ENCODE results near the gene NFATC2IP.
"Not testable (repeated sequence)": the region's sequence is repeated elsewhere in the genome, so short reads cannot be mapped to it uniquely, and the experiment has no call there.

The NFATC2IP gene

DNA sequence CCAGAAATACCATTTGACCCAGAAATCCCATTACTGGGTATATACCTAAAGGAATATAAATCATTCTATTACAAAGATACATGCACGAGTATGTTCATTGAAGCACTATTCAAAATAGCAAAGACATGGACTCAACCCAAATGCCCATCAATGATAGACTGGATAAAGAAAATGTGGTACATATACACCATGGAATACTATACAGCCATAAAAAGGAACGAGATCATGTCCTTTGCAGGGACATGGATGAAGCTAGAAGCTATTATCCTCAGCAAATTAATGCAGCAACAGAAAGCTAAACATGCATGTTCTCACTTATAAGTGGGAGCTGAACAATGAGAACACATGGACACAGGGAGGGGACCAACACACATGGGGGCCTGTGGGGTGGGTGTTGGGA lies 24.5 kb upstream of the NFATC2IP start:
- not testable (repeated sequence) for DNase-seq

DNA sequence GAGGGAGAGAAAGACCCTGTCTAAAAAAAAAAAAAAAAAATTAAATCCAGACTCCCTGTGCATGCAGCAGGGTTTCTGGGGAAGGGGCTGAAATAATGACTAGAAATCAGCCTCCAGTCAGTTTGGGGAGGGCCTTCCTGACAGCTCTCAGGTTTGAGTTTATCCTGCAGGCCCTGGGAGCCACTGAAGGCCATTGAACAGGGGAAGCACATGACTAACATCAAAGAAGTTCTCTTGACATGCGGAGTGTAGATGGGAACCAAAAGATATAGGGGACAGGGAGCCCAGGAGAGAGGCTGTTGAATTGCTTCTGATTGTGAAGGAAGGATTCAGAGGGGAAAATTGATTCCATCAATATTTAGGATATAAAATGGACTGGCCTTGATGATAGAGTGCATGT lies 22.9 kb upstream of the NFATC2IP start:
- DNase-seq: no peak

DNA sequence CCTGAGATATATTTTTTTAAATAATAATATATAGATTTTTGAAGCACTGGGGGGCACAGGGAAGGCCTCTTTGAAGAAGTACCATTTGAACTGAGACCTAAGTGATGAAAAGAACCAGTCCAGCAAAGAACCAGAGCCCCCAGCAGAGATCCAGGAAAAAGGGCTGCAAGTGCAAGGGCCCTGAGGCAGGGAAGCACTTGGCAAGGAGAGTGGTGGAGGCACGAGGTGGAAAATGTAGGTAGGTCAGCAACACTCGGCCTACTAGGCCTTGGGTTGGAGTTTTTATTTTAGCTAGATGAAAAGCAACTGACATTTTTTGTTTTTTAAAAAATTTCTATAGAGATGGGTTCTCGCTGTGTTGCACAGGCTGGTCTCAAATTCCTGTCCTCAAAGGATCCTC lies 20.5 kb upstream of the NFATC2IP start:
- no peak for DNase-seq

DNA sequence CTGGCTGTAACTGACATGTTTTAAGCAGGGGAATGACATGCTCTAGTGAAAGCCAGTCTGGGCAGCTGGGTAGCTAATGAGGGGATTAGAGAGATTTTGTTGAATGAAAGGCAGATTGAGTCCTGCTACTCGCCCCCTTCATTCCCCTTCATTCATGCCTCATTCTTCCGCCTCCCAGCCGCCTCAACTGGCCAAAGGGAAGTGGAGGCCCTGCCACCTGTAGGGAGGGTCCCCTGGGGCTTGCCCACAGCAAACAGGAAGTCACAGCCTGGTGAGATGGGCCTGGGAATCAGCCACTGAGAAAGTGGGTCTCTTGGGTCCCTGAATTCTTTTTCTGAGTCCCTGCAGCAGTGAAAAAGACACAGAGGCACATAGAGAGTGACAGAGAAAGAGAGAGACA lies 20.1 kb upstream of the NFATC2IP start:
- peak; percentile 60 for DNase-seq

DNA sequence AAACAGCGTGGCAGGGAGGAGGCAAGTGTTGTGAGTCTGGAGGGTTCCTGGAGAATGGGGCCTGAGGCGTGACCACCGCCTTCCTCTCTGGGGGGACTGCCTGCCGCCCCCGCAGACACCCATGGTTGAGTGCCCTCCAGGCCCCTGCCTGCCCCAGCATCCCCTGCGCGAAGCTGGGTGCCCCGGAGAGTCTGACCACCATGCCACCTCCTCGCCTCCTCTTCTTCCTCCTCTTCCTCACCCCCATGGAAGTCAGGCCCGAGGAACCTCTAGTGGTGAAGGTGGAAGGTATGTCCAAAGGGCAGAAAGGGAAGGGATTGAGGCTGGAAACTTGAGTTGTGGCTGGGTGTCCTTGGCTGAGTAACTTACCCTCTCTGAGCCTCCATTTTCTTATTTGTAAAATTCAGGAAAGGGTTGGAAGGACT lies 18.9 kb upstream of the NFATC2IP start, which contains the start of gene CD19:
Gene CD19 (plus strand): TSS at position 171 of the 425 bp plus-strand sequence. CDS start 30 bp downstream, at position 201.
- DNase-seq: peak; percentile 32

DNA sequence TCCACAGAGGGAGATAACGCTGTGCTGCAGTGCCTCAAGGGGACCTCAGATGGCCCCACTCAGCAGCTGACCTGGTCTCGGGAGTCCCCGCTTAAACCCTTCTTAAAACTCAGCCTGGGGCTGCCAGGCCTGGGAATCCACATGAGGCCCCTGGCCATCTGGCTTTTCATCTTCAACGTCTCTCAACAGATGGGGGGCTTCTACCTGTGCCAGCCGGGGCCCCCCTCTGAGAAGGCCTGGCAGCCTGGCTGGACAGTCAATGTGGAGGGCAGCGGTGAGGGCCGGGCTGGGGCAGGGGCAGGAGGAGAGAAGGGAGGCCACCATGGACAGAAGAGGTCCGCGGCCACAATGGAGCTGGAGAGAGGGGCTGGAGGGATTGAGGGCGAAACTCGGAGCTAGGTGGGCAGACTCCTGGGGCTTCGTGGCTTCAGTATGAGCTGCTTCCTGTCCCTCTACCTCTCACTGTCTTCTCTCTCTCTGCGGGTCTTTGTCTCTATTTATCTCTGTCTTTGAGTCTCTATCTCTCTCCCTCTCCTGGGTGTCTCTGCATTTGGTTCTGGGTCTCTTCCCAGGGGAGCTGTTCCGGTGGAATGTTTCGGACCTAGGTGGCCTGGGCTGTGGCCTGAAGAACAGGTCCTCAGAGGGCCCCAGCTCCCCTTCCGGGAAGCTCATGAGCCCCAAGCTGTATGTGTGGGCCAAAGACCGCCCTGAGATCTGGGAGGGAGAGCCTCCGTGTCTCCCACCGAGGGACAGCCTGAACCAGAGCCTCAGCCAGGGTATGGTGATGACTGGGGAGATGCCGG lies 18.2 kb upstream of the NFATC2IP start:
- no peak for DNase-seq

DNA sequence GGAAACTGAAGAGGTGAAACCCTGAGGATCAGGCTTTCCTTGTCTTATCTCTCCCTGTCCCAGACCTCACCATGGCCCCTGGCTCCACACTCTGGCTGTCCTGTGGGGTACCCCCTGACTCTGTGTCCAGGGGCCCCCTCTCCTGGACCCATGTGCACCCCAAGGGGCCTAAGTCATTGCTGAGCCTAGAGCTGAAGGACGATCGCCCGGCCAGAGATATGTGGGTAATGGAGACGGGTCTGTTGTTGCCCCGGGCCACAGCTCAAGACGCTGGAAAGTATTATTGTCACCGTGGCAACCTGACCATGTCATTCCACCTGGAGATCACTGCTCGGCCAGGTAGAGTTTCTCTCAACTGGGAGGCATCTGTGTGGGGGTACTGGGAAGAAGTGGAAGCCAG lies 17.6 kb upstream of the NFATC2IP start:
- DNase-seq: no peak

DNA sequence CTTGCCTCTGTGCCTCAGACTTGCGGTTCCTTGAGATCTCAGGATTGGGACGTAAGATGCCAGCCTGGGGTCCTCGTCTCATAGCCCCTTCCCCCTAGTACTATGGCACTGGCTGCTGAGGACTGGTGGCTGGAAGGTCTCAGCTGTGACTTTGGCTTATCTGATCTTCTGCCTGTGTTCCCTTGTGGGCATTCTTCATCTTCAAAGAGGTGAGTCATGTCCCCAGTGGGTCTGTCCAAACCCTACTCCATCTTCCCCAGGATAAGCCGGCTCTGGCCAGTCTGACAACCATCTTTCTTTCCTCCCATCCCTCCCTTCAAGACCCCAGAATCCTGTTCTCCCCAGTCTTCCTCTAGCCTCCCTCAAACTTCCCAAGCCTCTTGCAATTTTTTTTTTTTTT lies 15.4 kb upstream of the NFATC2IP start:
- DNase-seq: no peak

DNA sequence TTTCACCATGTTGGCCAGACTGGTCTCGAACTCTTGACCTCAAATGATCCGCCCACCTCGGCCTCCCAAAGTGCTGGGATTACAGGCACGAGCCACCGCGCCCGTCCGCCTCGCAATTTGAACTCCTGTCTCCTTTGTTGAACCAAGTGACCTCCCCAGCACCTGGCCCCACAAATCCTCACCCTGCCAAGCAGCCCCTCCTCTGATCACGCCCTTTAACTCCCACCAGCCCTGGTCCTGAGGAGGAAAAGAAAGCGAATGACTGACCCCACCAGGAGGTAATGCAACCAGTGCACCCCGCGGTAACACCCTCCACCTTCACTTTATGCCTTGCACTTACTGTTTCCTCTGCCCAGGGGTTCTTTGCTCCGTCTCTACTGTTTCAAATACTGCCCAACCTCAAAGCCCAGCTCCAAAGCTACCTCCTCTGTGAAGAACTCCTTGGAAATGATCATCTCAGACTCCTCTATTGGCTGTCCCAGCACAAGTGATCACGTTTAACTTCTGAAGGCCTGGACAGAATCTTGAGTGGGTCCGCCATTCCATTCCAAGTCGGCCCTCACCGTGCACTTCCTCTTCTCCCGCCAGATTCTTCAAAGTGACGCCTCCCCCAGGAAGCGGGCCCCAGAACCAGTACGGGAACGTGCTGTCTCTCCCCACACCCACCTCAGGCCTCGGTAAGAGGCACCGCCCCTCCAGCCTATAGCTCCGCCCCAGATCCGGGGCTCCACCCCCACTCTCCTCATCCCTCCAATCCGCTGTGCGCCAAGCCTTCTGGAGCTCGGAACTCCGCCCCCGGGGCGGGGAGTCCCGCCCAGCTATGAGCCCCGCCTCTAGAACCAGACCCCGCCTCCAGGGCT lies 14.6 kb upstream of the NFATC2IP start:
- DNase-seq: peak; percentile 89

DNA sequence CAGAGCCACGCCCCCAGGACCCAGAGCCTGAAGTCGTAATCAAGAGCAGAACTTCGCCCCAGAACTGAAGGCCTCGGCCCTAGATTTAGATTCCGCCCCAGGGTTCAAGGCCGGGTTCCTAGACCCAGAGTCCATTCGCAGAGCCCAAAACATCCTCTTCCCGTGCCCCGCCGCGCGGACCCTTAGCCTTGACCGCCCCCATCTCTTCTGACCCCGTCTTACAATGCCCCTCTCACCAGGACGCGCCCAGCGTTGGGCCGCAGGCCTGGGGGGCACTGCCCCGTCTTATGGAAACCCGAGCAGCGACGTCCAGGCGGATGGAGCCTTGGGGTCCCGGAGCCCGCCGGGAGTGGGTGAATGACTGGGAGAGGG lies 14.0 kb upstream of the NFATC2IP start:
- DNase-seq: no peak

DNA sequence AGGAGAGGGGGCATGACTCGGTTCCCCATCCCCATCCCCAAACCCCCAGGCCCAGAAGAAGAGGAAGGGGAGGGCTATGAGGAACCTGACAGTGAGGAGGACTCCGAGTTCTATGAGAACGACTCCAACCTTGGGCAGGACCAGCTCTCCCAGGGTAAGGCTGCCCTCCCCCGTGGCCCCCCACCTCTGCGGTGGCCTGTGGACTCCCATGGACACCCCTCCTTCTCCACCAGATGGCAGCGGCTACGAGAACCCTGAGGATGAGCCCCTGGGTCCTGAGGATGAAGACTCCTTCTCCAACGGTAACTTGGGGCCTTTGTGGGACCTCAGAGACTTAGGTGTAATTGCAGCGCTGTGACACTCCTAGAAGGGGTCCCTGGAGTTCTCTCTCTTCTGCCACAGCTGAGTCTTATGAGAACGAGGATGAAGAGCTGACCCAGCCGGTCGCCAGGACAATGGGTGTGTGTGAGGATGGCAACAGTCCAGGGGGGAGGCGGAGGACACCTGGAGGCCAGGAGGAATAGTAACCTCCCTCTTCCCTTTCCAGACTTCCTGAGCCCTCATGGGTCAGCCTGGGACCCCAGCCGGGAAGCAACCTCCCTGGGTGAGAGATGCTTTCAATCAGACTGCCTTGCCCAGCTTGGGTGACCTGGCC lies 13.4 kb upstream of the NFATC2IP start:
- no peak for DNase-seq

DNA sequence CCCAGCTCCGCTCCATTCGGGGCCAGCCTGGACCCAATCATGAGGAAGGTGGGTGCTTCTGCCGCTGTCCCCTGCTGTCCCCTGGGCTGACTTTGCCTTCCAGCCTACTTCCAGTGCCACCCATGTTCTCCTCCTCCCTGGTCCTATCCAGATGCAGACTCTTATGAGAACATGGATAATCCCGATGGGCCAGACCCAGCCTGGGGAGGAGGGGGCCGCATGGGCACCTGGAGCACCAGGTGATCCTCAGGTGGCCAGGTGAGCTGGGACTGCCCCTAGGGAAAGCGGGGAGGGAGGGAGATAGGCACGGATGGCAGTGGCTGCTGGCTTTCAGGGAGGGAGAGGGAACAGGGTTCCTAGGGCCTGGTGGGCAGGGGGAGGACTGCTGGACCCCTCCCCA lies 12.0 kb upstream of the NFATC2IP start:
- DNase-seq: no peak

DNA sequence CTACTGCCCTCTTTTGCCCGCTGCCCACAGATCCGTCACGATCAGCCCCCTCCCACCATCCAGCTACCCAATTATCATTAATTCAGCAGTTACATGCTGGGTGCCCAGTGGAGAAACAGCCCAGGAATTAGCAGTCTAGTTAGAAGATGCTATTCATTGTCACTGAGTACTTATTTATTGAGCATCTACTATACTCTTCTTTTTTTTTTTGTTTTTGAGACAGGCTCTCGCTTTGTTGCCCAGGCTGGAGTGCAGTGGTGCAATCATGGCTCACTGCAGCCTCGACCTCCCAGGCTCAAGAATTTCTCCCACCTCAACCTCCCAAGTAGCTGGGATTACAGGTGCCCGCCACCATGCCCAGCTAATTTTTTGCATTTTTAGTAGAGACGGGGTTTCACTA lies 10.9 kb upstream of the NFATC2IP start:
- DNase-seq: not testable (repeated sequence)

DNA sequence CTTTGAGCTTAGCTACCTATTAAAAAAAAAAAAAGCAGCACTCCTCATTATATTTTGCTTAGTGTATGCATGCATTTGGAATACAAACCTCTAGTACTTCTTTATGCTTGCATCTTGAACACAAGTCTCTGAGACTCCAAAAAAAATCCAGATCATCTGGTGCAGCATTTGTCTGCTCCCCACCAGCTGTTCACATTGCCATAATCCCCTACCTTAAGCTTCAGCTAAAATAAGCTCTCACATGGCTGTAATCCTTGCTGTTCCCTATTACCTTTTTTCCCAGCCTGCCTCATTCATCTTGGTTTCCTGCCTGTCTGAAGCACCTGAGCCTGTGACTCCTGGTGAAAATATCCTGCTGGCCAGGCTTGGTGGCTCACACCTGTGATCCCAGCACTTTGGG lies 7.5 kb upstream of the NFATC2IP start:
- DNase-seq: no peak

DNA sequence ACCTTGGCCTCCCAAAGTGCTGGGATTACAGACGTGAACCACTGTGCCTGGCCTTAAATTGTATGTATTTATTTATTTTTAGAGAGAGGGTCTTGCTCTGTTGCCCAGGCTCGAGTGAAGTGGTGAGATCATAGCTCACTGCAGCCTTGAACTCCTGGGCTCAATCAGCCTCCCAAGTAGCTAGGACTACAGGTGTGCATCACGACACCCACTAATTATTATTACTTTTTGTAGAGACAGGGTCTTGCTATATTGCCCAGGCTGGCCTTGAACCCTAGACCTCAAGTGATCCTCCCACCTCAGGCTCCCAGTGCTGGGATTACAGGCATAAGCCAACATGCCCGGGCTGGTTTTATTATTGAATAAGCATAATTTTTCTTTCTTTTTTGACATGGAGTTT lies 4.1 kb upstream of the NFATC2IP start:
- no peak for DNase-seq

DNA sequence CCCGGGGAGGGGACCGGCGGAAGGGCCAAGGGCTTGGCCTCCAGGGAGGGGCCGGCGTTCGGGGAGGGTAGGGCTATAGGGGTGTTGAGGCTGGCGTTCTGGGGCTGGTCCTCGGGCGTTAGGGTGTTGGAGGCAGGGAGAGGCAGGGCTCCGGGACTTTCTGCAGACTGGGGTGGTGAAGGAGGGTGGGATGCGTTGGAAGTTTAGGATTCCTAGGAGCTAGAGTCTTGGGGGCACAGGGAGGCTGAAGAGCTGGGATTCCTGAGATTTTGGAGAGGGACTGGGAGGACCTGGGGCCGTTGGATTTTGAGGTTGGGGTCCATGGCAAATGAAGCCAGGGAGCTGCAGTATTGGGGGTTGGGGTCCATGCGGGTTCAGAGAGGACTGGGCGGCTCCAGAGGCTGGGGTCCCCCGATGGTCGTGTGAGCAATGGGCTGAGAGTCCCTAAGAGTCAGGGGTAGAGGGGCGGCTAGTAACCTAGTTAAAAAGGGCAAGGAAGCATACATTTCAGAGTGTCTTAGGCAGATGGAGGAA lies 740 bp downstream of the NFATC2IP start:
- DNase-seq: no peak

DNA sequence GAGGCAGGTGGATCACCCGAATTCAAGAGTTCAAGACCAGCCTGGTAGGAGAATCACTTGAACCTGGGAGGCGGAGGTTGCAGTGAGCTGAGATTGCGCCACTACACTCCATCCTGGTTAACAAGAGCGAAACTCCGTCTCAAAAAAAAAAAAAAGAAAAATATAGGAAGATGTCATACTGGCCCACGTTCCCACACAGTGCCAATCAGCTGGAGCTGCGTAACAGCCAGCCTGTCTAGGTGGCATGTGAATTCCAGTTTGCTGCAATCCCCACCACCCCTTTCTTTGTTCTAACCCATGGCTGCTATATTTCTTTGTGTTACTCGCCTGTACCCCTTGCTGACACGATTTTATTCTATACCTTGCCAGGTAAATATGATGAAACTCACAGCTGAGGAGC lies 7.5 kb downstream of the NFATC2IP start:
- no peak for DNase-seq

DNA sequence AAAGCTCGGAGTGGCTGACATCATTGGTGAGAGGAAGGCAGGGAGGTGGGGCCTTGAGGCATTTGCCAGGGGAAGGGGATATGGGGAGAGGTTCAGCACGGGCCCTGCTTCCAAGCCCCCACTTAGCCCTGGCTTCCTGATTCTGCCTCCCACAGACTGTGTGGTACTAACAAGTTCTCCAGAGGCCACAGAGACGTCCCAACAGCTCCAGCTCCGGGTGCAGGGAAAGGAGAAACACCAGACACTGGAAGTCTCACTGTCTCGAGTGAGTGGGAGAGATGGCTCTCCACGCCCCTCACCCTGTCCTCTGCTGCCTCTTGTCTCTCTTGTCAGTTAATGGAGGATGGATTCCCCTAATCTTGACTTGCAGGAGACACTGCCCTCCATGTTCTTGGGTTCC lies 8.1 kb downstream of the NFATC2IP start:
- DNase-seq: no peak

DNA sequence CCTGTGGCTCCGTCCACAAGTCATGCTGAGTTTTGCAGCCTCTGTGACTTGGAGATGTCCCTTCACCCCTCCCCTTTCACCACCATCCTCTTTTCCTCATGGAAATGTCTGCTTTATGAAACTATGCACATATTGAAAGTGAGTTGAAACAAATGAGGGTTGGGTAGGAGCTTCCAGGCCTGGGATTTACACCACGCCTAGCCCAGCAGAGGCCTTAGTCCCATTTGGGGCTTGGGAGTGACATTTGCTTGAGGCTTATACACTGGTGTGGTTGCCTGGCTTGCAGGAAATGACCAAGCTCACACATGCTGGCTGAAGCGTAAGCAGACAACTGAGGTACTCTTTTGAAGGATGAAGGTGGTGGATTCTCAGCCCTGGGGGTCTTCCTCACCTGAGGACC lies 13.3 kb downstream of the NFATC2IP start:
- DNase-seq: no peak

DNA sequence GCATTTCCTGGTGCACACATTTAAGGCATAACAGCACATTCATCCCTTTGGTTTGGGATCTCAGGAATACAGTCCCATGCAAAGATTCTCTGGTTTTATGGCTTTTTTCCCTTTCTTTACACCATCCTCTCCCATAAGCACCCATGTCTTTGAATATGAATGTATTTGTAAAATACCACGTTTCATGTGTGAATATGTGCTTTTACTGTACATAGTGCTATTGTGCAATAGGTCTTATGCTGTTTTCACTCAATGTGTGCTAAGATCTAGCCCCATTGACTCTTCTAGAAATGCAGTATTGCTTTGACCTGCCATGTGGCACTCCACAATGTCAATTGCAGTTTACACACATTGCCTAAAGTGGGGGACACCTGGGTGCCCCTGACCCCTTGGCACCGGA lies 13.8 kb downstream of the NFATC2IP start:
- DNase-seq: no peak

DNA sequence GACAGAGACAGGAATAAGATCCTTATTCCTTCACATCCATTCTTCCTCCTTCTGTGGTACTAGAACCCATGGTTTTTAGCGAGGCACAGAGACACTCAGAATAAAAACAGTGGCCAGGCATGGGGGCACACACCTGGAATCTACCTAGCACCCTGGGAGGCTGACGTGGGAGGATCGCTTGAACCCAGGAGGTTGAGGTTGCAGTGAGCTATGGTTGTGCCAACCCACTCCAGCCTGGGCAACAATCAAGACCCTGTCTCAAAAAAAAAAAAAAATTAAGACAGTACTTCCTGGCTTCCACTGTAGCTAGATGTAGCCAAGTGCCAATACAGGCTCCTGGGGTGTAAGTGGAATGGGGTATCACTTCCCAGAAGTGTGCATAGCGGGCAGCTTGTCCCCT lies 16.4 kb downstream of the NFATC2IP start:
- no peak for DNase-seq

DNA sequence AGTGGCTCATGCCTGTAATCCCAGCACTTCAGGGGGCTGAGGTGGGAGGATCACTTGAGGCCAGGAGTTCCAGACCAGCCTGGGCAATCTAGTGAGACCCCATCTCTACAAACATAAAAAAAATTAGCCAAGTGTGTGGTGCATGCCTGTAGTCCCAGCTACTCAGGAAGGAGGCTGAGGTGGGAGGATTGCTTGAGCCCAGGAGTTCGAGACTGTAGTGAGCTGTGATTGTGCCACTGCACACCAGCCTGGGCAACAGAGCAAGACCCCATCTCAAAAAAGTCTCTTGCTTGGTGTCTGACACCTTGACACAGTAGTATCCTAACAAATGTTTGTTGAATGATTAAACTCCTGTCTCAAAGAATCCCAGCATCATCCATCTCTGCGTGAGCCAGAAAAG lies 19.0 kb downstream of the NFATC2IP start:
- not testable (repeated sequence) for DNase-seq

DNA sequence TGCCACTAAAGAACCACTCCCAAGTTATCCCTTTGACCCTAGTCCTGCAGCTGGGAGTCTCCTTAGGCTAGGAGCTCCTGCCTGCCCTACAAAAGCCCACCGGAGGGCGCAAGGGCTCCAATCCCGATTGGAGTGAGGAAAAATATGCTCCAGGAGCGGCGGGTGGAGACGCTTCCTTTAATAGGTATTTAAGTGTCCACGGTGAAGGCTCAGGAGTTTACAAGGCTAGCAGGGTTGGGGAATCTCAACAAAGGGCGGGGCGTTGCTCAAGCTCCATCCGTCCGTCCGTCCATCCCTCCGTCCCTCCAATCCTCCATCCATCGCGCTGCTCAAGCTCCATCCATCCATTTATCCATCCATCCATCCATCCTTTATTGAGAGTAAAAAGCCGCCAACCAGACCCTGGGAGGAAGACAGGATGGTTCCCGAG lies 23.3 kb downstream of the NFATC2IP start:
- no peak for DNase-seq

Measured in CD4-positive, alpha-beta T cell treated with Interleukin-15 for 1 hour (primary cell).